Left renal cortex interstitium (tissue), 4 donors: ENCODE results near the gene CCDC51. TPM values are rescaled to one million over a fixed set of nuclear protein-coding genes. Genes with fewer than 3 reads are reported as not detected.
"Not testable (repeated sequence)": the region's sequence is repeated elsewhere in the genome, so short reads cannot be mapped to it uniquely, and the experiment has no call there.

ENCODE experiments used
- DNase-seq, 4 donors: peaks; one replicate each; pipeline ENCODE4 v3.0.0-alpha.2; 2013; ENCODE audit warnings: low read depth in 4 of 4, low spot score in 2 of 4, missing footprints in 1 of 4
- polyA plus RNA-seq, 4 donors: library from polyadenylated mRNA; unstranded; fragments of 120-200 nt; gene quantifications; one replicate each; pipeline ENCODE4 v1.2.1, GENCODE V29; 2013; ENCODE audit not compliant: insufficient read length in 4 of 4

Gene CCDC51
- polyA plus RNA-seq, 4 donors, result 23.8 to 30.0 (median 27.2) TPM

DNA sequence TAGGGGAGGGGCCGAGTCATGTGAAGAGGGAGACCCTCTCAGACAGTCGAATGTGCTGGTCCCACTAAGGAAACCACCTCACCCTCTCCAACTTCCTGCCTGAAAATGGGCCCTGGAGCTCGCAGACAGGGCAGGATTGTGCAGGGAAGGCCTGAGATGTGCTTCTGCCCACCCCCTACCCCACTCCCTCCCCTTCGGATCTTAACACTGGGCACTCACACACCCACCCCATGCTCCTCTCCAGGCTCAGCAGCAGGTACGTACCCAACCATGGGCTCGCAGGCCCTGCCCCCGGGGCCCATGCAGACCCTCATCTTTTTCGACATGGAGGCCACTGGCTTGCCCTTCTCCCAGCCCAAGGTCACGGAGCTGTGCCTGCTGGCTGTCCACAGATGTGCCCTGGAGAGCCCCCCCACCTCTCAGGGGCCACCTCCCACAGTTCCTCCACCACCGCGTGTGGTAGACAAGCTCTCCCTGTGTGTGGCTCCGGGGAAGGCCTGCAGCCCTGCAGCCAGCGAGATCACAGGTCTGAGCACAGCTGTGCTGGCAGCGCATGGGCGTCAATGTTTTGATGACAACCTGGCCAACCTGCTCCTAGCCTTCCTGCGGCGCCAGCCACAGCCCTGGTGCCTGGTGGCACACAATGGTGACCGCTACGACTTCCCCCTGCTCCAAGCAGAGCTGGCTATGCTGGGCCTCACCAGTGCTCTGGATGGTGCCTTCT is 26.6 kb upstream of the CCDC51 start:
- DNase-seq, result no peak

DNA sequence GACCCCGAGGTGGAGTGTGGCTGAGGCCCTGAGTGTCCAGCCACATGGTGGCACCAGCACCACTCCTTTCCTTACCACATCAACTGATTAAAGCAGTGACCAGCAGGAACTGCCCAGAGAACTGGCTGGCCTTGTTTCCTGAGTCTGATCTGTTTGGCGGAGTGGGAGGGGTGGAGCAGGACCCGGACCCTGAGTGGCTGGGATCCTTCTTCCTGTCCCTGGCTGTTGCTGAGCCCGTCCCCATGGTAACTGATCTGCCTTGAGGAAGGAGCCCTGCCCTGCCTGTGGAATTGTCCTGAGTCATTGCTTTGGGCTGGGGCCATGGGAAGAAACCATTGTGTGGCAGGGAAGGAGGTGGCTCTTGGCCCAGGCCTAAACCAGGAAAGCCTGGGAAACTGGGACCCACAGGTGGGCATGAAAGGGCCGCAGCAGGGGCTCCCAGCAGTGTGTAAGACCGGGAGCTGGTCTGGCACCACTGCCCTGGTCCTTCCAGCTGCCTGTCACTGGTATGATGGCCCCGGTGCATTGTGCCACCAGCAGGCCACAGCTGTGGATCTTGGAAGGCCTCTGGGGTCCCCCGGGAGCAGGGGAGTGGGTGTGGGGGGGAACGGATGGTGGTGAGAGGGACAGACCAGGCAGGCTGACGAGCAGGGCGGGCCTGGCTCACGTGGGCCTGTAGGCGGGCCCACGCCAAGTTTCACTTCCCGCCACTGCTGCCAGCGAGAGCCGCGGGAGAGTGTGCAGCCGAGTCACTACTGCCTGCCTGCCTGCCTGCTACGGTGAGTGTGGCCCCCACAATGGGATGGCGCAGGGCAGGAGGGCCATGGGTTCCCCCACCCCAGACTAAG is 25.8 kb upstream of the CCDC51 start:
- peak; percentile 90 to 98 (median 93) for DNase-seq

DNA sequence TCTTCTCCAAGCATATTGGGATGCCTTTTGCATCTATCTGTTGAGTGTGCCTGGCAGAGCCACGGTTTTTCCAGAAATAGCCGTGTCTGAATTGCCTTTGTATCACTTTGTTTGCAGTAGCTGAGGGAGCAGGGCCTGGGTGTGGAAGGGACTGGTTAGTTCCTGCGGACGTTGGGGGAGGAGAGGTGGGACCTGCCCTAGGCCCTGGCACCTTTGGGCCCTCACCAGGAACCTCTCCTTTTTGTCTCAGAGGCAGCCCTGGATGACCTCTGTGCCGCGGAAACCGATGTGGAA is 25.3 kb upstream of the CCDC51 start:
- no peak for DNase-seq

DNA sequence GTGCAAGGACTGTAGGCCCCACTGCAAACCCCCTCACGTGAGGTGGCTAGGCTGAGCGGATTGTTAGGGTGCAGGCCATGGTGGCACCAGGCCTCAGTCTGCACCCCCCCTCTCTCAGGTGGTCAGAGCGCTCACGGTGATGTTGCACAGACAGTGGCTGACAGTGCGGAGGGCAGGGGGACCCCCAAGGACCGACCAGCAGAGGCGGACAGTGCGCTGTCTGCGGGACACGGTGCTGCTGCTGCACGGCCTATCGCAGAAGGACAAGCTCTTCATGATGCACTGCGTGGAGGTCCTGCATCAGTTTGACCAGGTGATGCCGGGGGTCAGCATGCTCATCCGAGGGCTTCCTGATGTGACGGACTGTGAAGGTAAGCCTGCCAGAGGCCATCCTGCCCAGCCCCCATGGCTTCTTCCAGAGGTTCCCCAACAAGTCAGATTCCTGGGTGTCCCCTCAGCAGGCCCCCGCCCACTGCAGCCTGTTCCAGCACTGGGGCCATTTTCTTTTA is 24.8 kb upstream of the CCDC51 start:
- no peak for DNase-seq

DNA sequence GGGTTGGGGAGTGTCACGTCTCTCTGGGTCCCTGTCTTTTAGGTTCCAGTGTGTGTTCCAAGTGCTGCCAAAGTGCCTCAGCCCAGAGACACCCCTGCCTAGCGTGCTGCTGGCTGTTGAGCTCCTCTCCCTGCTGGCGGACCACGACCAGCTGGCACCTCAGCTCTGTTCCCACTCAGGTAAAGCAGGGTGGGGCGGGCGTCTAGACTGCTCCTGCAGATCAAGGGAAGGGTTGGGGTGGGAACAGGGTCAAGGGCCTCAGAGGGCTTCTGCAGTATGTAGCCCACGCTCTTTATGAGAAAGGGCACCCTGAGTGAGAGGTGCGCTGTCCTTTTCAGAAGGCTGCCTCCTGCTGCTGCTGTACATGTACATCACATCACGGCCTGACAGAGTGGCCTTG is 23.8 kb upstream of the CCDC51 start:
- DNase-seq, result no peak

DNA sequence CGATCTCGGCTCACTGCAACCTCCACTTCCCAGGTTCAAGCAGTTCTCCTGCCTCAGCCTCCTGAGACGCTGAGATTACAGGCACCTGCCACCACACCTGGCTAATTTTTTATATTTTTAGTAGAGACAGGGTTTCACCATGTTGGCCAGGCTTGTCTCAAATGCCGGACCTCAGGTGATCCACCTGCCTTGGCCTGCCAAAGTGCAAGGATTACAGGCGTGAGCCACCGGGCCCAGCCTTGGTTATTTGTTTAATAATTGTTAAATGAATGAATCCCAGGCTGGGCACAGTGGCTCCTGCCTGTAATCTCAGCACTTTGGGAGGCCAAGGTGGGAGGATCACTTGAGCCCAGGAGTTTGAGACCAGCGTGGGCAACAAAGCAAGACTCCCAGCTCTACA is 21.8 kb upstream of the CCDC51 start:
- not testable (repeated sequence) for DNase-seq

DNA sequence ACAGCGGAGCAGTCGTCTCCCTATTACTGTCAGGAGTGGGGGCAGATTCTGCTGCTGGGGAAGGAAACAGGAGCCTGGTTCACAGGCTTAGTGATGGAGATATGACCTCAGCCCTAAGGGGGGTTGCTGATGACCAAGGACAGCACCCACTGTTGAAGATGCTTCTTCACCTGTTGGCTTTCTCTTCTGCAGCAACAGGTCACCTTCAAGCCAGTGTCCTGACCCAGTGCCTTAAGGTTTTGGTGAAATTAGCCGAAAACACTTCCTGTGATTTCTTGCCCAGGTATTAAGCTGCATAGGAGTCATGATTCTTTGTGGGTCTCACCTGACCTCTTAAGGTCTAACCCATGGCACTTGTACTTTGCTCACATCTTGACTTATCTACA is 20.6 kb upstream of the CCDC51 start:
- no peak for DNase-seq

DNA sequence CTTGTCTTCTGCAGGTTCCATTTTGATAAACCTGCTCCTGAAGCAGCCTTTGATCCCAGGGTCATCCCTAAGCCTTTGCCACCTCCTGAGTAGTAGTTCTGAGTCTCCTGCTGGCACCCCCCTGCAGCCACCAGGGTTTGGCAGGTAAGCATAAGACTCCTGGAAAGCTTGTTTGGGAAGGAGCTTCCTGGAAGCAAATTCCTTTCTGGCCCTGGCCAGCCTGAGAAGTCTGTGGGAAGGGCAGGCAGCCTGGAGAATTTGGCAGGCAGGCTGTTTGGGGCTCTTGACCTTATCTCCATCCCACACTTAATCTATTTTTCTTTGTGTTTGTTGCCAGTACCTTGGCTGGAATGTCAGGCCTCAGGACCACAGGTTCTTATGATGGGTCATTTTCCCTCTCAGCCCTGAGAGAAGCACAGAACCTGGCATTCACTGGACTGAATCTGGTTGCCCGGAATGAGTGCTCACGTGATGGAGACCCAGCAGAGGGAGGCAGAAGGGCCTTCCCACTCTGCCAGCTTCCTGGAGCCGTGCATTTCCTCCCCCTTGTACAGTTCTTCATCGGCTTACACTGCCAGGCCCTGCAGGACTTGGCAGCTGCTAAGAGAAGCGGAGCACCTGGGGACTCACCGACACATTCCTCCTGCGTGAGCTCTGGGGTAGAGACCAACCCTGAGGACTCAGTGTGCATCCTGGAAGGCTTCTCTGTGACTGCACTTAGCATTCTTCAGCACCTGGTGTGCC is 20.0 kb upstream of the CCDC51 start:
- DNase-seq, result no peak

DNA sequence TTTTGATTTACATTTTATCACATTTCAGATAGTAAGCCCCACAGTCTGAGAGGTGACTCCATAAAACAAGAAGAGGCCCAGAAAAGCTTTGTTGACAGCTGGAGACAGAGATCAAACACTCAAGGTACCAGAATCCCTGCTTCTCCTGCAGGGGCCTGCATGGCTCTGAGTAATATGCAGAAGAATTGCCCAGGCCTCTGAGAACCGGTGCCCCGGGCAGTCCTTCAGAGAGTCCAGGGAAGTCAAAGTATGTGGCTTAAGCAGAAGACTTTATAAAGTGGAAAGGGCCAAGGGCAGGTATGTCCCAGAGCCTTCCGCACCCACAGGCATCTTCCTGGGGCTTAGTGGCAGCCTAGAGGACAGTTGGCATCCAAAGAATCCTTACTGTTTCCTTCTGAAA is 19.4 kb upstream of the CCDC51 start:
- no peak for DNase-seq

DNA sequence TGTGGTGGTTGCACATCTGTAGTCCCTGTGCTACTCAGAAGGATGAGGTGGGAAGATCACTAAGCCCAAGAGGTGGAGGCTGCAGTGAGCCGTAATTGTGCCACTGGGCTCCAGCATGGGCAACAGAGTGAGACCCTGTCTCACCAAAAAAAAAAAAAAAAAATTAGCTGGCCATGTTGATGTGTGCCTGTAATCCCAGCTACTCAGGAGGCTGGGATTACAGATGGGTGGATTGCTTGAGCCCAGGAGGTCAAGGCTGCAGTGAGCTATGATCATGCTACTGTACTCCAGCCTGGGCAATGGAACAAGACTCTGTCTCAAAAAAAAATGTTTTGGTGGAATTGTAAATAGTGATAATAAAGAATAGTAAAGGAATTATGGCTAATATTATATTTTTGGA is 16.5 kb upstream of the CCDC51 start:
- DNase-seq, result no peak

DNA sequence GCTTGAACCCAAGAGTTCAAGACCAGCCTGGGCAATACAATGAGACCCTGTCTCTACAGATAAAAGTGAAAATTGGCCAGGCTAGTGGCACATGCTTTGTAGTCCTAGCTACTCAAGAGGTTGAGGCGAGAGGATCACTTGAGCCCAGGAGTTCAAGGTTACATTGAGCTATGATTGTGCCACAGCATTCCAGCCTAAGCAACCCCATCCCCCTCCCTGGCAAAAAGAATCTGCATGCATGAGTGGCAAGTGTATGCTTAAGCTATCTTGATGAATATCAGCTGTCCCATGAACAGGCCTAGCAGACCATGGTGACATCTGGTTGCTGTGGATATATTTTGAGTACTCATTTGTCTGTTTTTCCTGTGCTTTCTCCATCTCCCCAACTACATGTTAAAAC is 11.4 kb upstream of the CCDC51 start:
- DNase-seq, result no peak

DNA sequence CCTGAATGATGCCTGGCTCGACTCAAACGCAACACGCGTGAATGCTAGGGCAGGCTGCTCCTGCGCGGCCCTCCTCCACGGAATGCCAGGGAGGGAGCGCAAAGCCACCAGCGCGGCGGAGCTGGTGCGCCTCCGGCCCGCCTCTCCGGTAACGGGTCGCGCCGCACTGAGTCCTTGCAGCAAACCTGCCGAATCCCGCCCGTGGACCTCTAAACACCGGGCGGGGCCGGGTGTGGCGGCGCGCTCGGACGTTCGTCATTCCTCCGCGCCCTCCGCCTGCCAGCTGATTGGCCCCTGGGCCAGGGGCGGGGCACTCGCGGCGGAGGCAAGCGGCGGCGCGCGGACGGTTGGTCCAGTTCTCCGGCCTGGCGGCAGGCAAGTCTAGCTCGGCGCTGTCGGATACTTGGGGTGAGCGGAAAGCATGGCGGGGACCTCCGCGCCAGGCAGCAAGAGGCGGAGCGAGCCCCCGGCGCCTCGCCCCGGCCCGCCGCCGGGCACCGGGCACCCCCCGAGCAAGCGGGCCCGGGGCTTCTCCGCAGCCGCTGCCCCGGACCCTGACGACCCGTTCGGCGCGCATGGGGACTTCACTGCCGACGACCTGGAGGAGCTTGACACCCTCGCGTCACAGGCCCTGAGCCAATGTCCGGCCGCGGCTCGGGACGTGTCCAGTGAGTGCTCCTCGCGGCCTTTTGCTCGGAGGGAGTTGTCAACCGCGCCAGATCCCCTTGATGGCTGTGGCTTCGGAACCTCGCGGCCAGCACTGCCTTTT is 6.7 kb upstream of the CCDC51 start, which contains the start of gene ATRIP:
TSS of gene ATRIP (plus strand) at position 313 of the 769 bp plus-strand sequence. CDS start at position 422, 109 bp downstream.
- DNase-seq, result no peak

DNA sequence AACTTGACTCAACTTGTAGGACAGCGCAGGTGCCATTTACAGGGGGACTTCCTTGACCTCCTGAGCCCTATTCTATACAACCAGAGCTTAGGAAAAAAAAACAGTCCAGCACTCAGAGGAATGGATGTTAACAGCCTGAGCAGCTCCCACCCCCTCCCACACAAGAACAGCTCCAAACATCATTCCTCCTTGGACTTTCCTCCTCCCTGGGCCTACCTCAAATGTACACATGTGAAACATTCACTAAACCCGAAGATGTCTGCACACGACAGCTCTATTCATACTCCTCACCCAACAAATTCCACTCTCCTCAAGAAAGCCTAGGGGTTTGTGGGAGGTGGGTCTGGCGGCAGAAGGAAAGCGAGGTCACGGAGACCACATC is 6.1 kb upstream of the CCDC51 start:
- DNase-seq, result no peak

DNA sequence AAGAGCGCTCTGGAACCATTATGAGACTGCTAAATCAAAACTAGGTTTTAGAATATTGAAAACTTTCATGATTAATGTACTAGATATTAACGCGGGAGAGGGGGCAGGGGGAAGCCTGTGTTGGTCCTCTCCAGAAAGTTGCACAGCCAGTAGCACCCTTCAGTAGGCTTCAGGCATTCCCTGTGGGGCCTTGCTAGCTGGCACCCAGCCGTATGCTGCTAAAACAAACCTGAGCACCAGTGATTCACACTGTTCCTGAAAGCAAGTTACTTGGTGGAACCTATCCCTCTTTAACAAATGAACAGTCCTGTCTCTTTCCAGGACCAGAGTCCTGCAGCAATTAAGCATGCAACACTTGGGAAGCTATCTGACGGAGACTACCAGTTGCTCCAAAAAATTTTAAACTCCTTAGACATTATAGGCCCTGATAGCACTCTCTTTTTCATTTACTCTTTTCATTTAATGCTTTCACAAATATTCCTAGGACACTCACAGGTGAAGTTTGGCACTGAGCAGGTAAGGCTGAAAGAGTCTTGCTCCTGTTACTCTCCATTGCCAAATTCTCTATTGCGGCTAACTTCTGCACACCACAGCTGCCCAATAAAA is 5.5 kb upstream of the CCDC51 start:
- DNase-seq, result no peak

DNA sequence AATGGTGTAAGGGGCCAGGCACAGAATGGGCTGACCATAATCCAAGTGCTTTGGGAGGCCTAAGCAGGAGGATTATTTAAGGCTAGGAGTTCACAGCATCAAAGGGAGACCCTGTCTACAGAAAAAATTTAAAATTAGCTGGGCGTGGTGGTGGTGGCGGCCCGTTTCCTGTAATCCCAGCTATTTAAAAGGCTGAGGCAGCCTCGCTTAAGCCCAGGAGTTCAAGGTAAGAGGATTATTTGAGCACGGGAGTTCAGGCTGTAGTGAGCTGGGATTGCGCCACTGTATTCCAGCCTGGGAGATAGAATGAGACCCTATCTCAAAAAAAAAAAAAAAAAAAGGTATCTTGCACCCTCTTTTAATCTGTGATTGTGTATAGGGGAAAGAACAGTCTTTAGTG is 2.0 kb upstream of the CCDC51 start:
- no peak for DNase-seq

DNA sequence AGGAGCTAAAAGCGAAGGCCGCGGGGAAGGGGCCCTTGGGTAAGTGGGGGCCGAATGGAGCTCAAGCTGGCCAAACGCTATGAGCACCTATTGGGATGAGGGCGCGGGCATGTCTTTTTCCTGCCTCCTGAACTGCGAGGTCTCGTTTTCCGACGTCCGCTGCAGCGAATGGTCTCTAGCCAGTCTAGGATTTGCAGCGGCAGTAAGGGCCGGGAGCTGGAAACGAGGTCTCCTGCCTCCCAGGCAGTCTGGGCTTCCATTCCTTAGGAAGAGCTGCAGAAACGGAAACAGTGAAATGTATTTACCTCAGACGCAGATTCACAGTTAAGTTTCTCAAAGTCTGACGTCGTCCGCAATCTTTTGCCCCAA is 655 bp upstream of the CCDC51 start:
- DNase-seq, result no peak

DNA sequence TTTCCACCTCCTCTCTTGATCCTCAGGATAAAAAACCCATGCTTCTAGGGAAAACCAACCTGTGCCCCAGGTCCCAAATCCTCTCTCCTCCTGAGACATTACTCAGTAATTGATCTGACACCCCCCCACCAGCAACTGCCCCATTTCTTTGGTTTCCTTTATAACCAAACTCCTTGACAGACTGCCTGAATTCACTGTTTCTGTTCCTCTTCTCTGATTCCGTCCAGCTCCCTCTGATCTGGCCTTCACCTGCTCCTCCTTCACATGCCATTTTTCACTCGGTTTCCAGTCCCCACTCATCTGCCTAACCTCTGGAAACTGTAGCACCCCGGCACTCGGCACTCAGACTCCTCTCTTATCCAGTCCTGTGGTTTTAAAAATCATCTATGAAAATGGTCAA is 2.1 kb downstream of the CCDC51 start:
- DNase-seq, result no peak

DNA sequence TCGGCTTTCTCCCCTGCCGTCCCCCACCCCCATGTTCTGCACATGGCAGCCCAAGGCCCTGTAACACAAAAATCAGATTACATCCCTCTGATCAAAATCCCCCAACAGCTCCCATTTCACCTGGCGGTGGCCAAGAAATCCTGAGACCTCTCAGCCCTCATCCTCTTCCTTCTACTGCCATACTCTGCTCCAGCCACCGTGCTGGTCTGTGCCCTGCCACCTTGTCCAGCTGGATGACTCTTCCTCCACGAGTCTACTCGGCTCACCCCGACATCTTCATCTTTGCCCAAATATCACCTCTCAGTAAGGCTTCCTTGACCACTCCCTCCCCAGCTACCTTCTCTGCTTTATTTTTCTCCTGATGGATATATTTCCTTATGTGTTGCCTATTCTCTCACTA is 3.1 kb downstream of the CCDC51 start:
- DNase-seq, result no peak

DNA sequence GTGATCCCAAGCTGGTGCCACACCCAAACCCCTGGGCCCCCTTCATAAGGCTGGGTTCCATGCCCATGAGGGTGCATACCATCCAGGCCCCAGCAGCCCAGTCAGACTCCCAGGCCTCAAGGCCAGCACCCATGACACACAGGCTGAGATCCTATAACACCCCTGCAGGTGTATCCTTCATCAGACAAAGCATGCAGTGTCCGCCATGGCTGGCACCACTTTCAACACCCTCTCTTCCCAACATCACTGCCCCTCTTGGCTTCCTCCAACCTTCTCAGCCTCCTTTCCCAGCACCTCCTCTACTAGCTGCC is 3.5 kb downstream of the CCDC51 start:
- DNase-seq, result no peak

DNA sequence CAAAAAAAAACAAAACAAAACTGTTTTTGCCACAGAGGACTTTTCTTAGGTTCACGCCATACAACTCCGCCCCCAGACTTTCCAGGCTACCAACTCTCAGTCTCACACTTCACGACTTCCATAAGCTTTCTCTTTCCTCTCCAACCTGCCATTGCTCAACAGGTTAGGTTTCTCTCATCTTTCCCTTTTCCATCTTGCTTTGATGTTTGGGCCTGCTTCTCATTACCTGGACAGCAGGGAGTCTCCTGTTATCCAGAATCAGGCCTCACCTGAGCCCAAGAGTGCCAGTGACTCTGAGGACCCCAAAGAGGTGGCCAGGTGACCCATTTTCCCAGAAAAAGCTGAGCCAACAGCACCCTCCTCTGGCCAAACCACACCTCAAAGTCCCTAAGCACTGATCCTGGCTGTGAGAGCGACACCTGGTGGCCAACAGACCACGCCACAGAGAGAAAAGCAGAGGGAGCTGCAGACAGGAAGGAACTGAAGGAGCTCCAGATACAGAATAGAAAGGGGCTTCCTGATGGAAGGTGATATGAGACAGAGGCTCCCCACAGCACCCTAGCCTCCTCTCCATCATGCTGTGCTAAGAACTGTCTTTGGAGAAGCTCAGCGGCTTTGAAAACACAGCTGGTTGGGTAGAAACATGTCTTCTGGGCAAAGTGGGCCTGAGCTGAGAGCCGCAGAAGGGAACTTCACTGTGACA is 4.0 kb downstream of the CCDC51 start:
- no peak for DNase-seq
